GM23338 (cell line): Measurements from ENCODE around the gene MYT1. TPM values are rescaled to one million over a fixed set of nuclear protein-coding genes. Genes with fewer than 3 reads are reported as not detected.

Source experiments
- ATAC-seq: fragments of 200-7000 bp; cut with Tn5 transposase; 3 replicates; pipeline ENCODE4 v1.9.1; 2020
- DNase-seq: peaks from one replicate; pipeline ENCODE4 v3.0.0-alpha.2; 2015; ENCODE audit warnings: low spot score
- H2AFZ ChIP-seq: fragments of 200-600 bp; sonication (generic); 2 replicates; pipeline ENCODE4 v1.8.0; 2016; ENCODE audit warnings: antibody characterized with exemption, mild to moderate bottlenecking, moderate library complexity
- H3F3A ChIP-seq: fragments of 200-600 bp; sonication (generic); replicated peaks from 2 replicates; pipeline ENCODE4 v1.8.0; 2017; ENCODE audit warnings: antibody characterized with exemption, mixed run types, low read depth
- H3K27ac ChIP-seq: fragments of 200-600 bp; sonication (generic); 2 replicates; pipeline ENCODE4 v1.6.1; 2016; ENCODE audit warnings: low read depth
- H3K27me3 ChIP-seq: fragments of 200-600 bp; sonication (generic); 2 replicates; pipeline ENCODE4 v1.8.0; 2016; ENCODE audit warnings: mild to moderate bottlenecking, mixed run types, moderate library complexity; ENCODE audit not compliant: insufficient read depth
- H3K36me3 ChIP-seq: fragments of 200-600 bp; sonication (generic); 2 replicates; pipeline ENCODE4 v1.8.0; 2016; ENCODE audit warnings: mild to moderate bottlenecking; ENCODE audit not compliant: insufficient read depth
- H3K4me1 ChIP-seq: fragments of 200-600 bp; sonication (generic); 2 replicates; pipeline ENCODE4 v1.8.0; 2016; ENCODE audit warnings: mild to moderate bottlenecking, moderate library complexity; ENCODE audit not compliant: insufficient read depth
- H3K4me2 ChIP-seq: fragments of 200-600 bp; sonication (generic); 2 replicates; pipeline ENCODE4 v1.7.1; 2017; ENCODE audit warnings: mixed run types
- H3K4me3 ChIP-seq: fragments of 200-600 bp; sonication (generic); 2 replicates; pipeline ENCODE4 v1.6.1; 2016; ENCODE audit warnings: mixed run types
- H3K79me2 ChIP-seq: fragments of 200-600 bp; sonication (generic); replicated peaks from 2 replicates; pipeline ENCODE4 v1.8.0; 2017; ENCODE audit warnings: mild to moderate bottlenecking; ENCODE audit not compliant: insufficient read depth
- H3K9me2 ChIP-seq: fragments of 200-600 bp; sonication (generic); 2 replicates; pipeline ENCODE4 v1.8.0; 2017; ENCODE audit not compliant: insufficient read depth
- H4K20me1 ChIP-seq: fragments of 200-600 bp; sonication (generic); replicated peaks from 2 replicates; pipeline ENCODE4 v1.8.0; 2017; ENCODE audit warnings: mild to moderate bottlenecking; ENCODE audit not compliant: insufficient read depth
- H3K27ac Mint-ChIP-seq: 2 replicates; pipeline ENCODE4 v1.8.0; 2020; ENCODE audit warnings: inconsistent platforms, mild to moderate bottlenecking, moderate library complexity, mixed read lengths
- H3K27me3 Mint-ChIP-seq: 3 replicates; pipeline ENCODE4 v1.8.0; 2022; ENCODE audit warnings: low read depth, mild to moderate bottlenecking, moderate library complexity, mixed read lengths, inconsistent platforms; ENCODE audit not compliant: insufficient read depth, poor library complexity
- H3K36me3 Mint-ChIP-seq: 3 replicates; pipeline ENCODE4 v1.8.0; 2021; ENCODE audit warnings: low read depth, mild to moderate bottlenecking, inconsistent platforms, moderate library complexity, mixed read lengths
- H3K4me1 Mint-ChIP-seq: 3 replicates; pipeline ENCODE4 v1.8.0; 2020; ENCODE audit warnings: mild to moderate bottlenecking, inconsistent platforms, mixed read lengths
- H3K4me3 Mint-ChIP-seq: 3 replicates; pipeline ENCODE4 v1.8.0; 2021; ENCODE audit warnings: moderate library complexity, mild to moderate bottlenecking, inconsistent platforms, mixed read lengths
- H3K9me3 Mint-ChIP-seq: 3 replicates; pipeline ENCODE4 v1.8.0; 2020; ENCODE audit warnings: moderate library complexity, mild to moderate bottlenecking, inconsistent platforms, mixed read lengths
- CREB1 ChIP-seq: fragments of 250-450 bp; sonication (Bioruptor Pico); IDR thresholded peaks from 2 replicates; pipeline ENCODE4 v1.5.0; 2020; ENCODE audit warnings: low read depth, mild to moderate bottlenecking, moderate library complexity
- CTCF ChIP-seq, 2 experiments: fragments of 200-600 bp in 1 of 2; sonication (generic) in 1 of 2; conservative IDR thresholded peaks; 2 replicates each; pipeline versions ENCODE4 v1.5.1 to v1.6.1; 2016 to 2017; ENCODE audit warnings: antibody characterized with exemption in 2 of 2, low read depth in 2 of 2, mild to moderate bottlenecking in 2 of 2, moderate library complexity in 1 of 2
- ETS1 ChIP-seq: IDR thresholded peaks from 2 replicates; pipeline ENCODE4 v1.6.1; 2016; ENCODE audit warnings: antibody characterized with exemption
- EZH2 ChIP-seq: fragments of 200-600 bp; sonication (generic); IDR thresholded peaks from one replicate; pipeline ENCODE4 v1.8.0; 2017; ENCODE audit warnings: antibody characterized with exemption, mild to moderate bottlenecking, low read depth; ENCODE audit not compliant: unreplicated experiment
- EZH2phosphoT487 ChIP-seq: fragments of 200-600 bp; sonication (generic); IDR thresholded peaks from one replicate; pipeline ENCODE4 v1.8.1; 2018; ENCODE audit warnings: antibody characterized with exemption; ENCODE audit not compliant: unreplicated experiment
- NANOG ChIP-seq: IDR thresholded peaks from 2 replicates; pipeline ENCODE4 v1.6.1; 2016; ENCODE audit warnings: antibody characterized with exemption, borderline replicate concordance
- REST ChIP-seq: IDR thresholded peaks from one replicate; pipeline ENCODE4 v1.6.1; 2018; ENCODE audit warnings: antibody characterized with exemption; ENCODE audit not compliant: unreplicated experiment
- STAT1 ChIP-seq: IDR thresholded peaks from one replicate; pipeline ENCODE4 v1.6.1; 2016; ENCODE audit warnings: antibody characterized with exemption; ENCODE audit not compliant: unreplicated experiment
- ZNF114 ChIP-seq: fragments of 250-450 bp; sonication (Bioruptor Pico); IDR thresholded peaks from 2 replicates; pipeline ENCODE4 v1.5.0; 2020; ENCODE audit warnings: mild to moderate bottlenecking, moderate library complexity
- ZNF331 ChIP-seq: fragments of 250-450 bp; sonication (Bioruptor Pico); IDR thresholded peaks from 2 replicates; pipeline ENCODE4 v1.5.0; 2020; ENCODE audit warnings: low read depth, mild to moderate bottlenecking, moderate library complexity
- ZNF462 ChIP-seq: fragments of 250-450 bp; sonication (Bioruptor Pico); IDR thresholded peaks from 2 replicates; pipeline ENCODE4 v1.5.0; 2020; ENCODE audit warnings: mild to moderate bottlenecking, moderate library complexity
- polyA plus RNA-seq: library from polyadenylated mRNA; unstranded; fragments of >200 nt; fragmentation: Nextera tagmentation; extraction: Ambion mirVana; gene quantifications from 2 replicates; pipeline ENCODE4 v1.2.1, GENCODE V29; 2016
- total RNA-seq: library from RNA; depleted of rRNA; stranded (reverse); fragments of >200 nt; shearing (Covaris generic); gene quantifications from 2 replicates; pipeline ENCODE4 v1.2.3, GENCODE V29; 2014

The MYT1 gene
- total and polyA plus RNA-seq, 2 experiments from 2014 or later, result 0.83 to 1.6 TPM

- H3F3A ChIP-seq, result no peaks in the 10 kb centered on the region
- peaks cover 40% of the 10 kb centered on the region for H3K4me1 Mint-ChIP-seq
- H3K36me3 ChIP-seq, result no peaks in the 10 kb centered on the region
- no peak overlapping the region for H3K4me3 ChIP-seq
- H3K27ac ChIP-seq, result no peak overlapping the region
- TF ChIP-seq ZNF114 (CRISPR knock-in tag) (no peak), ZNF462 (CRISPR knock-in tag) (no peak), STAT1 (no peak), ZNF331 (no peak), CREB1 (CRISPR knock-in tag) (no peak), EZH2 (no peak), CTCF (conservative IDR thresholded peaks at IDR 0.05; ENCODE audit: low read depth in 2 of 2) (no peak), EZH2phosphoT487 (no peak), ETS1 (no peak), REST (no peak), NANOG (no peak)
- no peak overlapping the region; the same call in 2 of the 3 replicates for H3K4me3 Mint-ChIP-seq
- no peaks in the 10 kb centered on the region for H3K9me2 ChIP-seq
- no peak overlapping the region for H3K27ac Mint-ChIP-seq
- no peaks in the 10 kb centered on the region for H3K79me2 ChIP-seq
- peaks cover 30% of the 10 kb centered on the region for H3K4me1 ChIP-seq
- no peak for DNase-seq
- H3K4me2 ChIP-seq, result no peak overlapping the region
- no peaks in the 10 kb centered on the region; the same call in 1 of the 2 replicates for H4K20me1 ChIP-seq
- no peak overlapping the region for H2AFZ ChIP-seq
- ATAC-seq, result no peak
- H3K36me3 Mint-ChIP-seq, result no peaks in the 10 kb centered on the region; the same call in 2 of the 3 replicates
- H3K9me3 Mint-ChIP-seq, result no peaks in the 10 kb centered on the region; the same call in 2 of the 3 replicates
- peaks cover 30% of the 10 kb centered on the region for H3K27me3 Mint-ChIP-seq
- peaks cover 9% of the 10 kb centered on the region for H3K27me3 ChIP-seq
Measured at GRCh38 chr20:64156886-64157875, 7.1 kb upstream of the MYT1 start.
